Left renal cortex interstitium (tissue), 4 donors: Measurements from ENCODE around the gene LRRC70. TPM values are rescaled to one million over a fixed set of nuclear protein-coding genes. Genes with fewer than 3 reads are reported as not detected.

Experiments
- DNase-seq, 4 donors: peaks; one replicate each; pipeline ENCODE4 v3.0.0-alpha.2; 2013; ENCODE audit warnings: low read depth in 4 of 4, low spot score in 2 of 4, missing footprints in 1 of 4
- polyA plus RNA-seq, 4 donors: library from polyadenylated mRNA; unstranded; fragments of 120-200 nt; gene quantifications; one replicate each; pipeline ENCODE4 v1.2.1, GENCODE V29; 2013; ENCODE audit not compliant: insufficient read length in 4 of 4

LRRC70 gene
- polyA plus RNA-seq, 4 donors = 3.8 to 9.1 (median 5.0) TPM

GRCh38 chr5:62572918-62573514, 5.6 kb upstream of the LRRC70 start:
- DNase-seq = no peak

DNA sequence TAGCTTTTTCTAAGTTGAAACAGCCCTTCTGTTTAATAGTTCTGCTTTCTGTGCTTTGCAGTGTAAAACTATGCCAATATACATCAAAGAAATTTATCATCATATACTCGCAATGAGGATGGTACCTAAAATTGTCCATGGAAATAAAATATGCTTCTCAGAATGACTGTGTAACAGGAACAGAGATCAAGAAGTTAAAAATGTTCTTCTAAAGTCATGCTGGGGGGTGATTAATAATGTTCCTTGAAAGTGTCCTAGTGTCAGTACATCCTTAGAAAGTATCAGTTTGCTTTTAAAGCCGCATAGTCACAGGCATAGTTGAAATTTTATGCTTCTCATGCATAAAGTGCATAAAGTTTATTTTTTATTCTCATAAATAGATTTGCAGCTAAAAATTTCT, 4.0 kb upstream of the LRRC70 start:
- DNase-seq = no peak

DNA sequence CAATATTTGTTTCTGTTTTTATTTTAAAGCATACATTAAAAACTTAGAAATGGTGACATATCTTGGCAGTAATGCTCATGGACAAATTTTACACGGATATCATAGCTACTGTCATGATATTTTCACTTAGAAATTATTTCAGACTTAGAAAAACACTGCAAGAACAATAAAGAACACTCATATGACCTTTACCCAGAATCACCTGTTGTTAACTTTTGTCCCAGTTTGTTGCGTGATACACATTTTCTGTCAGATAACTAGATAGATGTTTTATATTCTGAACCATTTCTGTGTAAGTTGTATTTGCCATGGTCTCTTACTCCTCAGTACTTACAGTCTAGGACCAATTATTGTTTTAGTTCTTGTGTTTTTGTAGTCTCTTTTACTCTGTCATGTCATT, 3.6 kb upstream of the LRRC70 start:
- DNase-seq = no peak

DNA sequence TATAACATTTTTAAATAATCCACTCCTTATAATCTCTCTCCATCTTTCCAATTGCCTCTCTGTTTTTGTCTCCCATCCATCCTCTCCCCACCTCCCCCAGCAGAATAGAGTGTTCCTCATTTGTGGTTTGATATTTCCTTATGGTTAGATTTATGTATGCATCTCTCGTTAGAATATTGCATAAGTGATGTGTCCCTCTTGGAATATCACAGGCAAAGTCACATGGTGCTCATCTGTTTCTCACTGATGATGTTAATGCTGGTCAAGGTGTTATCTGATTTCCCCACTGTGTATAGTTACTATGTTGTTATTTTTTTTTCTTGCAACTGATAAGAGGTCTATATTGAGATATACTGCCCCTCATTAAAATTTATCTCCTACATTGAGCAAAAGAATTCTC, 3.1 kb upstream of the LRRC70 start:
- no peak for DNase-seq

- DNase-seq = no peak
Observed at GRCh38 chr5:62576570-62577170, 1.9 kb upstream of the LRRC70 start.

DNA sequence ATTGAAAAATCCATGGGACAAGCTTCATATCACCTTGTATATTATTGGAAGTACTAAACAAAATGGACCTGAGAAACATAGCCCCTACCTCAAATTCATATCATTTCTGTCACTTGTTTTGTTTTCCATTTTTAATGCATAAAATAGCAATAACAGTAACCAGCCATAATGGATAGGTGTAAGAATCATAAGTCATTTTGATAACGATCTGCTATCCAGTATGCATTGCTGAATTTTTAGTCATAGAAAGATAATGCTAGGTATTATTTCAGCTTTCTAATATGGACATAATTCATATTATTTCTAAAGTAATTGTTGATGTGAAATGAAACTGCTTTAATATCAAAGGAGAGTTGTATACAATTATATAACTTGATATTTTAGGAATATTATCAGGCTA, 1.1 kb upstream of the LRRC70 start:
- no peak for DNase-seq

DNA sequence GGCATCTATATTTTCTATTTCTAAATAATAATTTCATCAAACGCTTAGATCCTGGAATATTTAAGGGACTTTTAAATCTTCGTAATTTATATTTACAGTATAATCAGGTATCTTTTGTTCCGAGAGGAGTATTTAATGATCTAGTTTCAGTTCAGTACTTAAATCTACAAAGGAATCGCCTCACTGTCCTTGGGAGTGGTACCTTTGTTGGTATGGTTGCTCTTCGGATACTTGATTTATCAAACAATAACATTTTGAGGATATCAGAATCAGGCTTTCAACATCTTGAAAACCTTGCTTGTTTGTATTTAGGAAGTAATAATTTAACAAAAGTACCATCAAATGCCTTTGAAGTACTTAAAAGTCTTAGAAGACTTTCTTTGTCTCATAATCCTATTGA, 1.1 kb downstream of the LRRC70 start:
- DNase-seq = no peak

- DNase-seq = no peak
Observed at GRCh38 chr5:62581836-62582597, 3.4 kb downstream of the LRRC70 start.

DNA sequence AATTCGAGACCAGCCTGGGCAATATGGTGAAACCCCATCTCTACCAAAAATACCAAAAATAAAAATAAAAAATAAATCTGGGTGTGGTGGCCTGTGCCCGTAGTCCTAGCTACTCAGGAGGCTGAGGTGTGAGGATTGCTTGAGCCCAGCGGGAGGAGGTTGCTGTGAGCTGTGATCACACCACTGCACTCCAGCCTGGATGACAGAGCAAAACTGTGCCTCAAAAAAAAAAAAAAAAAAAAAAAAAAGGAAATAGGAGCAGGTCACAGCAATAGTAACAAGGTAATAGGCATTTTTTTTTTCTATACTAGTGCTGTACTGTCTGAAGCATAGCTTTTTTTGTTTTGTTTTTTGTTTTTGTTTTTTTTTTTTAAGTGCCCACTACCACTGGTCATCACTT, 5.8 kb downstream of the LRRC70 start:
- DNase-seq = no peak

- no peak for DNase-seq
Observed at GRCh38 chr5:62585306-62585705, 6.7 kb downstream of the LRRC70 start.

DNA sequence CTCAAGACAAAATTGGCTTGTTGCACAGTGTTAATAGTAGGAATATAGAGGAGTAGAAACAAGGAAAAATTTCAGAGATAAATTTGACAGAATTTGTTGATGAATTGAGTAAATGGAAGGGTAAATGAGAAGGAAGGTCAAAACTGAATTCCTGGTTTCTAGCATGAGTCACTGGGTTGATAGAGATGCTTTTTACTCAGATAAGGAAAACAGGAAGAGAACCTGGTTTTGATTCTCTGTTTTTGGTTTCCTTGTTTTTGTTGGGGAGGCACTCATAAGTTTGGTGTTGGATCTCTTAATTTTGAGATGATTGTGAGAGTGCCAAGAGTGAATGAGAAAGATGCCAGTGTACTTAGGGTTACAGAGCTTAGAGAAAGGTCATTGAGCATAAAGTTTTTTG, 7.1 kb downstream of the LRRC70 start:
- DNase-seq = no peak

DNA sequence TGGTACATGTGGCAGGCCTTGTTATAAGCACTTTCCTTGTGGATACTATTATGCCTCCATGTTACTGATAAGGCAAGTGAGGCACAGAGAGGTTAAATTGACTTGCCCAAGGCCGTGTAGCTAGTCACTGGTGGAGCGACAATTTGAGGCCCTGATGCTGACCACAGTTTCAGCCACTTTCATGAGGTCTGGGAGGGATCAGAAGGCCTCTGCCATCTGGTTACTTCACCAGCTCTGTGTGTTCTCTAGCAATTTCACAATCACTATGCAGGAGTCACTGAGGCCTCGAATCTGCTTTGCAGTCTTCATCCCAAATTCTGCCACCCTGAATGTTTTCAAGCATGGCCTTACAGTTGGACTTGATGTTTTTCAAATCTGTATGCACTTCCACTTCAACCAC, 9.1 kb downstream of the LRRC70 start:
- no peak for DNase-seq

DNA sequence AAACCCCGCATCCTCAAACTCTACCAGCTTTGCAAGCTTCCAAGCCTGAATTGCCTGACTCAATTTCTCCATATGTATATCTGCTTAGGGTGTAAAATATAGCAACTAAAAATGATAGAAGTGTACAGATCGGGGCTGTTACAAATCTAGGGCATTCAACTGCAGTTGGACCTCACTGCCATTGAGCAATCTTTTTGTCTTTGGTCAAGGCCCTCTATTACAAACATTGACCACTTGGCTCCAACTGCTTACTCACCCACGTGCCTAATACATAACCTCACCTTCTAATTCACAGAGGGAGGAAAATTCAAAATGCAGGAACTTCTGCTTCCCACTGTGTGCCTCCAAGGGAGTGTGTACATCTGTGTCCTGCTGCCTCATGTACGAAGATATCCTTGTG, 10.0 kb downstream of the LRRC70 start:
- no peak for DNase-seq

DNA sequence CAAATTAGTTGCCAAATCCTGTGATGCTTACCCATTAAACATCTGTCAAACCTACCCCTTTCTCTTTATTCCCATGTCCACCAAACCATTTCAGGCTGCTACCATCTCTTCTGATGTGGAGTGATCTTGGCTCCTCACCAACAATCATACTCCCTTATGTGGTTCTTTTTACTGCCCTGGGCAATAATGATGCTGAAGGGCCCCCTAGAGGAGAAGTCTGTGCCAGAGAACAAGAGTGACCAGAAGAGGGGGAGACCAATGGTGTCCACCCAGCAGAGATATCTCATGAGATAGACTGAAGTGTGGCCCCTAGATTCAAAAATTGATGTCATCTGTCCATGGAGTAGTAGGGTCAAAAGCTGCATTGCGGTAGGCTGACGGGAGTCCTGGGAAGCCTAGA, 10.9 kb downstream of the LRRC70 start:
- DNase-seq = no peak

DNA sequence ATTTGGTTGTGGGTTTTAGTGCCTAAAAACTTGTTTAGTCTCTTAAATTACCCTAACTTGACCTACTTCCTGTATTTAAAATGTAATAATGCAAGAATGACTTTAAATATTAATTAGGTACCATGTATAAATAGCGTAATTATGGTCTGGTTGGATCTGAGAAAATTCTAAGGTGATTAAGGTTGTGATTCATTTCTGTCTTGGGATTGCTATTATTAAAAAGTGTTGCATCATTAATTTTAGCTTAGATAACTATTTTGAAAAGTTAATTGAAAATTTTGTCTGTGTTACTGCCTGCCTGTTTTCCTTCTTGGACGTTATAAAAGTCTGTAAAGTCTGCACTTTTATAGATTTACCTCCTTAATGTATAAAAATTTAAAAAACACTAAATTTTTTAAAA, 11.8 kb downstream of the LRRC70 start:
- no peak for DNase-seq

GRCh38 chr5:62592558-62592957, 13.9 kb downstream of the LRRC70 start:
- DNase-seq = no peak

DNA sequence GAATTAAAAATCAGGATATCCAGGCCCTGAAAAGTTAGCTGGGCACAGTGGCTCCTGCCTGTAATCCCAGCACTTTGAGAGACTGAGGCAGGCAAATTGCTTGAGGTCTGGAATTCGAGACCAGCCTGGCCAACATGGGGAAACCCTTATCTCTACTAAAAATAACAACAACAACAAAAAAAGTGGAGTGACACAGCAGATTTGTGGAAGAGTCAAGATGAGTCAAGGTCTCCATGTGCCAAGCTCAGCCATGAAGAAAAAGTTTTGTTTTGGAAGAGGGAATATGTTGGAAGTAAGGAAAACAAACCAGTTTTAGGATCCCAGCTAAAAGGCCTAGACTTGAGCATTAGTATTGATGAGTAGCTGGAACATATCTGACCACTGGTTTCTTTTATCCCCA, 14.7 kb downstream of the LRRC70 start:
- DNase-seq = no peak

- no peak for DNase-seq
Observed at GRCh38 chr5:62594364-62594984, 15.9 kb downstream of the LRRC70 start.

GRCh38 chr5:62596096-62596495, 17.5 kb downstream of the LRRC70 start:
- DNase-seq = no peak

- no peak for DNase-seq
Observed at GRCh38 chr5:62596691-62597090, 18.1 kb downstream of the LRRC70 start.

DNA sequence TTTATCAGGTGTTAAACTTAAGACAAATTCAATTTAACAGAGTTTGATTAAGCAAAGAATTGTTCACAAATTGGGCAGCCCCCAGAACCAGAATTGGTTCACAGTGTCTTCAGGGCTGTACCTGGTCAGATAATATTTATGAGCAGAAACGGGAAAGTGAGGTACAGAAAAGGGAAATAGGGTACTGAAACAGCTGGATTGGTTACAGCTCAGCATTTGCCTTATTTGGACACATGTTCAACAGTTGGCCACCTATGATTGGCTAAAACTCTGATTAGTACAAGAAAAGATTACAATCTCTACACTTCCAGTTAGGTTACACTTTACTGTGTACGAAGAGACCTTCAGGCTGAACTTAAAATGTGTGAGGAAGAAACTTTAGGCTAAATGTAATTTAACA, 18.7 kb downstream of the LRRC70 start:
- no peak for DNase-seq
